Muscle layer of duodenum (tissue), 2 donors: ENCODE results near the gene ZBTB17.
"Not testable (repeated sequence)": the region's sequence is repeated elsewhere in the genome, so short reads cannot be mapped to it uniquely, and the experiment has no call there.

Experiments
- H3K27ac ChIP-seq: one replicate; pipeline ENCODE4 v1.7.0; 2013; ENCODE audit warnings: mild to moderate bottlenecking, low read length
- H3K27me3 ChIP-seq: one replicate; pipeline ENCODE4 v1.7.0; 2013; ENCODE audit warnings: low read depth, mild to moderate bottlenecking, control low read depth, low read length
- H3K36me3 ChIP-seq, 2 donors: one replicate each; pipeline ENCODE4 v1.7.0; 2013; ENCODE audit warnings: low read length in 2 of 2, control low read depth in 1 of 2, mild to moderate bottlenecking in 1 of 2; ENCODE audit not compliant: insufficient read depth in 2 of 2, control insufficient read depth in 1 of 2
- H3K4me1 ChIP-seq, 2 donors: one replicate each; pipeline ENCODE4 v1.7.0; 2013; ENCODE audit warnings: low read length in 2 of 2, mild to moderate bottlenecking in 2 of 2, control low read depth in 1 of 2, moderate library complexity in 1 of 2; ENCODE audit not compliant: insufficient read depth in 2 of 2, control insufficient read depth in 1 of 2
- H3K4me3 ChIP-seq, 2 donors: one replicate each; pipeline ENCODE4 v1.7.0; 2013; ENCODE audit warnings: low read length in 2 of 2, low read depth in 1 of 2, mild to moderate bottlenecking in 1 of 2
- H3K9me3 ChIP-seq, 2 donors: one replicate each; pipeline ENCODE4 v1.7.0; 2013; ENCODE audit warnings: low read length in 2 of 2, control low read depth in 1 of 2, mild to moderate bottlenecking in 1 of 2; ENCODE audit not compliant: control insufficient read depth in 1 of 2
- donor health status: healthy.

Gene ZBTB17

GRCh38 chr1:16009030-16009460 is 33.1 kb upstream of the ZBTB17 start:
- H3K4me3 ChIP-seq = no peak overlapping the region
- no peaks in the 10 kb centered on the region for H3K9me3 ChIP-seq
- H3K27me3 ChIP-seq = no peaks in the 10 kb centered on the region
- peaks cover 0 to 13% of the 10 kb centered on the region in 2 donors for H3K4me1 ChIP-seq
- H3K27ac ChIP-seq = no peak overlapping the region
- H3K36me3 ChIP-seq = no peaks in the 10 kb centered on the region

GRCh38 chr1:16007671-16008341 is 31.9 kb upstream of the ZBTB17 start:
- H3K4me3 ChIP-seq = no peak overlapping the region
- H3K36me3 ChIP-seq = no peaks in the 10 kb centered on the region
- no peaks in the 10 kb centered on the region for H3K27me3 ChIP-seq
- H3K27ac ChIP-seq = no peak overlapping the region
- peaks cover 0 to 4% of the 10 kb centered on the region in 2 donors for H3K4me1 ChIP-seq
- H3K9me3 ChIP-seq = no peaks in the 10 kb centered on the region

GRCh38 chr1:16006552-16007485 is 30.9 kb upstream of the ZBTB17 start:
- Histone ChIP-seq H3K36me3 (no peaks in the 10 kb centered on the region), H3K27ac (no peak overlapping the region)

GRCh38 chr1:16006010-16006409 is 30.1 kb upstream of the ZBTB17 start:
- peaks cover 0 to 4% of the 10 kb centered on the region in 2 donors for H3K4me1 ChIP-seq
- no peaks in the 10 kb centered on the region for H3K27me3 ChIP-seq
- no peak overlapping the region for H3K4me3 ChIP-seq
- no peaks in the 10 kb centered on the region for H3K36me3 ChIP-seq
- H3K9me3 ChIP-seq = no peaks in the 10 kb centered on the region
- no peak overlapping the region for H3K27ac ChIP-seq

More at GRCh38 chr1:16006552-16007485, 30.9 kb upstream of the ZBTB17 start:
- H3K4me1 ChIP-seq = peaks cover 0 to 4% of the 10 kb centered on the region in 2 donors
- H3K9me3 ChIP-seq = no peaks in the 10 kb centered on the region
- no peak overlapping the region for H3K4me3 ChIP-seq
- no peaks in the 10 kb centered on the region for H3K27me3 ChIP-seq

GRCh38 chr1:16005597-16005996 is 29.7 kb upstream of the ZBTB17 start:
- H3K27ac ChIP-seq = no peak overlapping the region
- no peak overlapping the region for H3K4me3 ChIP-seq

GRCh38 chr1:16001274-16001673 is 25.4 kb upstream of the ZBTB17 start:
- H3K36me3 ChIP-seq, H3K9me3 ChIP-seq, H3K27me3 ChIP-seq, H3K4me1 ChIP-seq, H3K4me3 ChIP-seq, H3K27ac ChIP-seq: not testable (repeated sequence)

More at GRCh38 chr1:16005597-16005996, 29.7 kb upstream of the ZBTB17 start:
- Histone ChIP-seq H3K4me1 (peaks cover 0 to 4% of the 10 kb centered on the region in 2 donors), H3K27me3 (no peaks in the 10 kb centered on the region), H3K36me3 (no peaks in the 10 kb centered on the region), H3K9me3 (no peaks in the 10 kb centered on the region)

- no peak overlapping the region for H3K27ac ChIP-seq
- peaks cover 0 to 5% of the 10 kb centered on the region in 2 donors for H3K4me1 ChIP-seq
Observed at GRCh38 chr1:15998929-15999328, 23.0 kb upstream of the ZBTB17 start.

GRCh38 chr1:15997637-15998280 is 21.9 kb upstream of the ZBTB17 start:
- Histone ChIP-seq H3K4me1 (peaks cover 0 to 5% of the 10 kb centered on the region in 2 donors), H3K9me3 (no peaks in the 10 kb centered on the region), H3K27me3 (no peaks in the 10 kb centered on the region), H3K27ac (no peak overlapping the region), H3K4me3 (no peak overlapping the region), H3K36me3 (no peaks in the 10 kb centered on the region)

More at GRCh38 chr1:15998929-15999328, 23.0 kb upstream of the ZBTB17 start:
- no peak overlapping the region for H3K4me3 ChIP-seq
- no peaks in the 10 kb centered on the region for H3K27me3 ChIP-seq
- no peaks in the 10 kb centered on the region for H3K36me3 ChIP-seq
- no peaks in the 10 kb centered on the region for H3K9me3 ChIP-seq

GRCh38 chr1:15997076-15997585 is 21.2 kb upstream of the ZBTB17 start:
- Histone ChIP-seq H3K27ac (no peak overlapping the region), H3K4me1 (peaks cover 0 to 5% of the 10 kb centered on the region in 2 donors), H3K4me3 (no peak overlapping the region), H3K27me3 (no peaks in the 10 kb centered on the region), H3K9me3 (no peaks in the 10 kb centered on the region), H3K36me3 (no peaks in the 10 kb centered on the region)

GRCh38 chr1:15994590-15995351 is 18.9 kb upstream of the ZBTB17 start:
- Histone ChIP-seq H3K27ac (no peak overlapping the region), H3K4me1 (peaks cover 0 to 5% of the 10 kb centered on the region in 2 donors), H3K4me3 (no peak overlapping the region), H3K36me3 (no peaks in the 10 kb centered on the region), H3K9me3 (no peaks in the 10 kb centered on the region), H3K27me3 (no peaks in the 10 kb centered on the region)
